Activated naive CD8-positive, alpha-beta T cell treated with anti-CD3 and anti-CD28 coated beads, Interleukin-2, amount 50 U/mL, for 24 hours (primary cell): ENCODE data around the gene HCAR3.
"Not testable (repeated sequence)": the region's sequence is repeated elsewhere in the genome, so short reads cannot be mapped to it uniquely, and the experiment has no call there.

Experiments used
- ATAC-seq: fragments of 150-1000 bp; cut with Tn5 transposase; one replicate; pipeline ENCODE4 v1.10.0; 2021
- DNase-seq: peaks from one replicate; pipeline ENCODE4 v3.0.0; 2021
- H3K27ac Mint-ChIP-seq: one replicate; pipeline ENCODE4 v1.8.0; 2021; ENCODE audit warnings: mild to moderate bottlenecking, mixed read lengths
- H3K27me3 Mint-ChIP-seq: one replicate; pipeline ENCODE4 v1.8.0; 2021; ENCODE audit warnings: mixed read lengths
- H3K36me3 Mint-ChIP-seq: one replicate; pipeline ENCODE4 v1.8.0; 2021; ENCODE audit warnings: low read depth, mixed read lengths
- H3K4me1 Mint-ChIP-seq: one replicate; pipeline ENCODE4 v1.8.0; 2021; ENCODE audit warnings: mixed read lengths
- H3K4me3 Mint-ChIP-seq: one replicate; pipeline ENCODE4 v1.8.0; 2021; ENCODE audit warnings: mild to moderate bottlenecking, moderate library complexity, mixed read lengths
- H3K9me3 Mint-ChIP-seq: one replicate; pipeline ENCODE4 v1.8.0; 2021; ENCODE audit warnings: mixed read lengths

The HCAR3 gene

DNA sequence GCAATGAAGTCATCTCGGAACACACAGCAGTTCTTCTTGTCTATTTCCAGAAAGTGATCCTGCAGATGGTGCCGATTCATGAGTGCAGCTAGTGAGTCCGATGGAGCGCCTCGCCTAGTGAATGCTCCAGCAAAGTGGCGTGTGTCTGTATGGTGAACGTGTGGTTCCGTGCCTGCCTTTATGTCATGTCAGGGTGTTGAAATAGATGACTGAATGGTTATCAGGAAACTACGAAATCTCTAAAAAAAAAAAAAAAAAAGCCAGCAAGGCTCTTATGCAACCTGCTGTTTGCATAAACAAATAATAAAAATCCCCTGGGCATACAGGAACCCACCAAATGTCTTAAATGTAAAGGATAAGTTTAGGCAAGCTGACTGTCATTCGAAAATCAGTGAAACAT lies at the start of gene HCAR3:
HCAR3 (minus strand) TSS at position 154 of the 400 bp plus-strand sequence; CDS start at position 80, 74 bp downstream.
- not testable (repeated sequence) for H3K36me3 Mint-ChIP-seq, ATAC-seq, DNase-seq, H3K9me3 Mint-ChIP-seq, H3K27me3 Mint-ChIP-seq, H3K4me3 Mint-ChIP-seq, H3K27ac Mint-ChIP-seq
- H3K4me1 Mint-ChIP-seq = peaks cover 14% of the 10 kb centered on the region

DNA sequence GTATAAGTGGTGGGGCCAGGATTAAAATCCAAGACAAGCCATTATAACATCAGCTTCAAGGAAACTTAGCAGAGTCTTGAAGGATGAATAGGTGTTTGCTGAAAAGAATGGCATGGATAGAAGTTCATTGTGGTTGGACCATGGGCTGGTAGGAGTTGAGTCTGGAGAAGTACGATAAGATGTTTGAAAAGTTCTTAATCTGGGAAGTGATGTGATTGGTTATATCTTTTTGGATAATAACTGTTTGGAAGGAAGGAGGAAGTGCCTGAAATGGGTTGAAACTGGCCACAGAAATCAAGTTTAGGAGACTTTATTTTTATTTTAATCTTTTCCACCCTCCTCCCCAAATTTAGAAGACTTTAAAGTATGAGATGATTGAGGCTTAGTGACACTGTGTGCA lies 41.0 kb upstream of the HCAR3 start:
- Mint-ChIP-seq H3K27me3 (no peaks in the 10 kb centered on the region), H3K36me3 (peaks cover 65% of the 10 kb centered on the region), H3K4me1 (peaks cover 44% of the 10 kb centered on the region), H3K4me3 (no peak overlapping the region), H3K27ac (peak overlapping the region; percentile 21), H3K9me3 (no peaks in the 10 kb centered on the region)
- no peak for DNase-seq
- no peak for ATAC-seq

DNA sequence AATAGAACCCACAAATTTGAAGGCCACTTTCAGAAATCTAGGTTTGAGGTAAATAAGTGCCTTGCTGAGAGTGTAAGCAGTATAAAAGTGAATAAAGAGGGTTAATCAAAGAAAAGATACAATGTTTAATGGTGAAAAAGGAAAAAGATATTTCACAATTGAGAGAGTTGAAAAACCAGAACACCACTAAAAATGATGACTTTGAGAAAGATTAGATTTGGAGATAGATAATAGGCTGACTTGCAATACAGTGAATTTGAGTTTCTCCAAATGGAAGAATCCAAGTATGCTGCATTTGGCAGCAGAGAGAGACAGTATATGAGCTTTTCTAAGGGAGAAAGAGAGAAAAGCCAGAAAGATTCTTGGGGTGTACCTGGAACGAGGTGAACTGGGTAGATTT lies 38.2 kb upstream of the HCAR3 start:
- Mint-ChIP-seq H3K36me3 (peaks cover 51% of the 10 kb centered on the region), H3K4me1 (peaks cover 47% of the 10 kb centered on the region), H3K27ac (peak overlapping the region; percentile 65)

DNA sequence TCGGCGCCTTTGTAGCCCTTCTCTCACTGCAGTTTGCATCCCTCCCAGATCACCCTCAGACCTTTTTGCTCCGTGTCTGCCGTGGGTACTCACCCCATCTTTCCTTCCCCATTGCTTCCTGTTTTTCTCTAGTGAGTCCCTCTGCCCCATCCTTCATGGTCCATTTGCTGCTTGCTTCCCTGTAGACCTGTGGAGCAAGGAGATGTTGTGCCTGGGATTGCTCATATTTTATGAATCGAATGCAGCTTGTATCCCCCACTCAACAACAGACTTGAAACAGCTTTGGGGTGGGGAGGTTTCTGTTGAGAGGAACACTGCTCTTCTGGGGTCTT lies 36.7 kb upstream of the HCAR3 start:
- no peaks in the 10 kb centered on the region for H3K27me3 Mint-ChIP-seq
- peaks cover 45% of the 10 kb centered on the region for H3K36me3 Mint-ChIP-seq
- DNase-seq = no peak

More for the DNA sequence above, 38.2 kb upstream of the HCAR3 start:
- ATAC-seq = no peak
- H3K27me3 Mint-ChIP-seq = no peaks in the 10 kb centered on the region
- no peaks in the 10 kb centered on the region for H3K9me3 Mint-ChIP-seq
- peak overlapping the region; percentile 88 for H3K4me3 Mint-ChIP-seq
- DNase-seq = no peak

DNA sequence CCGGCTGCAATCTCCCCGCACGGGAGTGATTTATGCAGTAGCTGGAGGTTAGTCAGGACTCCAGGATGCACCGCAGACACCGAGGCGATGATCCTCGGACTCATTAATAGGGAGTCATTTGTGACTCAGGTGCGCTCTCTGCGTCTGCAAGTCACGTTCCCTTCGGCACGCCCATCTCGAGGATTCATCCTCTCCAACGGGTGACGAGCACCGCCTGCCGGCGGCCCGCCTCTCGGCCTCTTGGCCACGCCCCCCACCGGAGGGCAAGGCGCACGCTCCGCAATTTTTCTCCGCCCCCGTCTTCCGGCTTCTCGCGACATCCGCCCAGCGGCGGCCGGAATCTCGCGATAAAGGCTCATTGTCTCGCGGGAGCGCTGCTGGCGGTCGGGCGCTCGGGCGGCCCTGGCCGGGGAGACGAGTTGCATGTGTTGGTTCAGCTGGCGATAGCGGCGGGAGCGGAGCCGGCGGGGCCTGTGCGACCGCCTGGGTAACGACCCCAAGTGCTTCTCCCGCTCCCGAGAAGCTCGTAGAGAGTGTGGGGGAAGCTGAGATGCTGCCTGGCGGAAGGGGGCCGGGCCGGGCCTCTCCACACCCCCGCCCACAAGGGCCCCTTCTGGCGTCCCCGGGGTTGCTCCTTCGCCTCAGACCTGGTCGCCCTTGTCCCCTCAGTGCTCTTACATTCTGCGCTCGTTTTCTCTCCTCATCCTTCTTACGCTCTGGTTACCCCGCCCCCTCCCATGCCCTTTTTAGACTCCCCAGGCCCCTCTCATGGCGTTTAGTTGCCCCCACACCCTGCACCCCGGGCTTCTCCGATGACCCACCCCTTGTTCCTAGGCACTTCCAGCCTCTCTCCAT lies 36.1 kb upstream of the HCAR3 start, which contains the start of gene DENR:
DENR (plus strand) TSS at position 361 of the 855 bp plus-strand sequence. CDS start 878 bp downstream, outside the sequence.
- peak; percentile 98 for ATAC-seq
- Mint-ChIP-seq H3K27ac (peak within 1 kb of the TSS; percentile 90), H3K4me3 (peak within 1 kb of the TSS; percentile 88), H3K4me1 (peaks cover 44% of the 10 kb centered on the region), H3K27me3 (no peaks in the 10 kb centered on the region), H3K9me3 (no peaks in the 10 kb centered on the region), H3K36me3 (peaks cover 41% of the 10 kb centered on the region)
- DNase-seq = peak; percentile 100

More for the DNA sequence above, 36.7 kb upstream of the HCAR3 start:
- ATAC-seq = no peak
- Mint-ChIP-seq H3K4me1 (peaks cover 46% of the 10 kb centered on the region), H3K9me3 (no peaks in the 10 kb centered on the region), H3K4me3 (peak overlapping the region; percentile 88), H3K27ac (peak overlapping the region; percentile 90)

DNA sequence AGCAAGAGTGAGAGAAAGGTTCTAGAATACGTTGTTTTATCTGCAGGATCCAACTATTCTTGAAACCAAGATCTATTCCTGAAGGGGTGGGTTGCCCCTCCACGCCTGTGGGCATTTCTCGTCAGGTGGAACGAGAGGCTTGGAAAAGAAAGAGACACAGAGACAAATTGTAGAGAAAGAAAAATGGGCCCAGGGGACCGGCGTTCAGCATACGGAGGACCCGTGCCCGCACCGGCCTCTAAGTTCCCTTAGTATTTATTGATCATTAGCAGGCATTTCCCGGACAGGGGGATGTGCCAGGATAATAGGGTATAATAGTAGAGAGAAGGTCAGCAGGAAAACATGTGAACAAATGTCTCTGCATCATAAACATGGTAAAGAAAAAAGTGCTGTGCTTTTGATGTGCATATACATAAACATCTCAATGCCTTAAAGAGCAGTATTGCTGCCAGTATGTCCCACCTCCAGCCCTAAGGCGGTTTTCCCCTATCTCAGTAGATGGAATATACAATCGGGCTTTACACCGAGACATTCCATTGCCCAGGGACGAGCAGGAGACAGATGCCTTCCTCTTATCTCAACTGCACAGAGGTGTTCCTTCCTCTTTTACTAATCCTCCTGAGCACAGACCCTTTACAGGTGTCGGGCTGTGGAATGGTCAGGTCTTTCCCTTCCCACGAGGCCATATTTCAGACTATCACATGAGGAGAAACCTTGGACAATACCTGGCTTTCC lies 34.3 kb upstream of the HCAR3 start:
- not testable (repeated sequence) for ATAC-seq, DNase-seq, H3K27ac Mint-ChIP-seq

DNA sequence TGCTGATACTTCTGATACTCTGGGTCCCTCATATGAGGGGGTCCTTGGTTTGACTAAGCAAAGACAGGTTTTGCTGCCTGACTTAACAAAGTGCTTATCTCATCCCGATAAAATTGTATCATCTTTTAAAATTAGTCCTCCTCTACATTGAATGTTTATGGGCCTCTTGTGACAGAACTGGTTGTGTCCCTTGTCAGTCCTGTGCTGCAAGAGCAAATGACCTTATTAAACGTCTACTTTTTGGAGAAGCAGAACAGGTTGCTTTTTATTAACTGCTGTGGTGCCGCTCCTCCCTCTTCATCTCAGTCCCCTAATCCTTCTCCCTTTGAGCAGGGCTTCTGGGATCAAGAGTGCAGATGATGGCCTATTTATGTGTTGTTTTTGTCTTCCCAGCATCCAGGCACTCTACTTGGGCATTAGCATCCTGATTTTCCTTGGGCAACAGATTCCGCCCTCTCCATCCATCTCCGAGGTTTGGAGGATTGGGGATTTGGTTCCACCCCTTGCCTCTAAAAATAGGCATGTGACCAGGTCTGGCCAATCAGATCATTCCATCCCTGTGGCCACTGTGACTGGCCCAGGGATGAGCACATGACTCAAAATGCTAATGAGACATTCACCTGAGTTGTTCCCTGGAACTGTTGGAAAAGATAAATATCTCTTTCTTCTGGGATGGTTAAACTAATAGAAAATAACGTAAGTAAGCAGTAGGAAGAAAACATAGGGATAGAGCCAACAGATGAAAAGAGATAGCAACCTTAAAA lies 33.1 kb upstream of the HCAR3 start:
- H3K4me3 Mint-ChIP-seq = no peak overlapping the region
- peak overlapping the region; percentile 4 for H3K27ac Mint-ChIP-seq
- DNase-seq = no peak

More for the DNA sequence above, 34.3 kb upstream of the HCAR3 start:
- H3K9me3 Mint-ChIP-seq, H3K27me3 Mint-ChIP-seq: not testable (repeated sequence)
- peaks cover 33% of the 10 kb centered on the region for H3K4me1 Mint-ChIP-seq
- peaks cover 27% of the 10 kb centered on the region for H3K36me3 Mint-ChIP-seq
- peak overlapping the region; percentile 88 for H3K4me3 Mint-ChIP-seq

DNA sequence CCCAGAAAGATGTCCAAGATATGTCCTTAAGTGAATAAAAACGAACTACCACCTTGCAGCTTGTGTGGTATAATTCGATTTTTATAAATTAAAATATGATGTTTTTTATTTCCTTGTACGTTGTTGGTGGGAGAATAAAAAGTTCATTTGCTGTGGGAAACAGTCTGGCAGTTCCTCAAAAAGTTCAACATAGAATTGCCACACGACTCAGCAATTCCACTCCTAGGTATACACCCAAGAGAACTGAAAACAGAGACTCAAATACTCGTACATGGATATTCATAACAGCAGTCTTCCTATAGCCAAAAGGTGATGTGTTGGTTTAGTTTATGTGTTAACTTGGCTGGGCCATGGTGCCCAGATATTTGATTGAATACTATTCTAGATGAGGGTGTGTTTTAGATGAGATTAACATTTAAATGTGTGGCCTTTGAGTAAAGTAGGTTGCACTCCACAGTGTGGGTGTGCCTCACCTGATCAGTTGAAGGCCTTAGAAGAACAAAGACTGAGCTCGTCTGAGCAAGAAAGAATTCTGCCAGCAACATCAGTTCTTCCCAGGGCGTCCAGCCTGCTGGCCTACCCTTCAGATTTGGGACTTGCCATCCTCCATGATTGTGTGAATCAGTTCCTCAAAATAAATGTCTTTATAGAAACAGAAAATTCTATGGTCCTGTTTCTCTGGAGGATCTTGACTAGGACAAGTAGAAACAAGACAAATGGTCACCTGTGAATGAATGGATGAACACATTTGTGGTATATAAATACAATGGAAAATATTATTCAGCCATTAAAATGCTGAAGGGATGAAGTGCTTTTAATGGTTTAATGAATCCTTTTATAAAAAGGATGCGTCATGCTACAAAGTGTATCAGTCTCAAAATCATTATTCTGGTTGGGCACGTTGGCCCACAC lies 30.9 kb upstream of the HCAR3 start:
- Mint-ChIP-seq H3K36me3 (no peaks in the 10 kb centered on the region), H3K9me3 (no peaks in the 10 kb centered on the region), H3K27me3 (no peaks in the 10 kb centered on the region), H3K4me3 (no peak overlapping the region), H3K4me1 (peaks cover 10% of the 10 kb centered on the region), H3K27ac (no peak overlapping the region)
- DNase-seq = no peak
- no peak for ATAC-seq

More for the DNA sequence above, 33.1 kb upstream of the HCAR3 start:
- Mint-ChIP-seq H3K27me3 (no peaks in the 10 kb centered on the region), H3K36me3 (peaks cover 16% of the 10 kb centered on the region), H3K4me1 (peaks cover 25% of the 10 kb centered on the region), H3K9me3 (no peaks in the 10 kb centered on the region)
- ATAC-seq = no peak

DNA sequence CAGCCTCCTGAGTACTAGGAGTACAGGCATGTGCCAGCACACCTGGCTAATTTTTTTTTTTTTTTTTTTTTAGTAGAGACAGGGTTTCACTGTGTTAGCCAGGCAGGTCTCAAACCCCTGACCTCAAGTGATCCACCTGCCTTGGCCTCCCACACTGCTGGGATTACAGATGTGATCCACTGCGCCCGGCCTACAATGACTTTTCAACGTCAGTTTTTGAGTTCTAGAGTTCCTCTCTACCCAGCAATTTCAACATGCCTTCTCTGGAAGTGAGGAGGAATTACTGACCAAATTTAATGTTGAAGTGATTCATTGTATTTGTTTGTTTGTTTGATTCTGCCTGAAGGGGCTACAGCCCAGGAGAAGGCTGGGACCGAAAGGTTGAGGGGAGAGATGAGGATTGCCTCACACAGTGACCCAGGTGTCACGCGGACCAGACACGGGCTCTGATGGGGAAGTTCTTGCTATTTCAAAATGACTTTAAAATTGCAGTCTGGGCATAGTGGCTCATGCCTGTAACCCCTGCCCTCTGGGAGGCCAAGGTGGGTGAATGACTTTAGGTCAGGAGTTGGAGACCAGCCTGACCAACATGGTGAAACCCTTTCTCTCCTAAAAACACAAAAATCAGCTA lies 27.4 kb upstream of the HCAR3 start:
- Mint-ChIP-seq H3K9me3 (no peaks in the 10 kb centered on the region), H3K27ac (no peak overlapping the region), H3K36me3 (no peaks in the 10 kb centered on the region), H3K27me3 (no peaks in the 10 kb centered on the region), H3K4me1 (peaks cover 3% of the 10 kb centered on the region), H3K4me3 (no peak overlapping the region)
- ATAC-seq = no peak
- DNase-seq = no peak

DNA sequence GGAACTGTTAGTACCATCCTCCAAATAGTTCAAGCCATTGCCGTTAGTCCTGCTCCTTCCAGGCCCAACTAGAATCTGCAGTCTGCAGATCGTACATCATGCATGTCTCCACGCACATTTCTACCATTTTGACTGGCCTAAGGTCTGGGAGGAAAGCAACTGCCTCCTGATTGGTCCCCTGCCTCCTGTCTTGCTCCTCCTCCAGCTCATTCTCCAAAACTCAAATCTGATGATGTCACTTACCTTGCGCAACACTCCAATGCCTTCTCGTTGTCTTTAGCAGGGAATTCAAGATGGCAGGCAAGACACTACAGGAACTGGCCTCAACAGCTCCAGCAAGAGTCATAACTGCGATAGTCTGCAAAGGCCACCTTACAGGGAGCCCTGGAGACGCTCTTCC lies 23.7 kb upstream of the HCAR3 start:
- H3K27me3 Mint-ChIP-seq = no peaks in the 10 kb centered on the region
- no peak for ATAC-seq
- no peaks in the 10 kb centered on the region for H3K36me3 Mint-ChIP-seq
- H3K4me3 Mint-ChIP-seq = no peak overlapping the region
- H3K4me1 Mint-ChIP-seq = peaks cover 7% of the 10 kb centered on the region
- H3K27ac Mint-ChIP-seq = no peak overlapping the region
- H3K9me3 Mint-ChIP-seq = no peaks in the 10 kb centered on the region
- no peak for DNase-seq

DNA sequence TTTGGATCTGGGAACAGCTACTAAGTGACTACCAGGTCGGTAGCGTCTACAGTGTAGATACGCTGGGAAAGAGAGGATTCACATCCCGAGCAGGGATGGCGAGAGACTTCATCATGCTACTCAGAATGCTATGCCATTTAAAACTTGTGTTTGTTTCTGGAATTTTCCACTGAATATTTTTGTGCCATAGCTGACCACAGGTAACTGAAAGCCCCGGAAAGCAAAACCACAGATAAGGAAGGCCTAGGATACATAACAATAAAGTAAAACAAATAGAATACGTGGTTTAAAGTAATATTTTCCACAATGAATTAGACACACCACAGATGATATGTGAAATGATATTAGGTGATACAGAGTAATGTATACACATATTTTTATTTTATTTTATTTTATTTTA lies 22.0 kb upstream of the HCAR3 start:
- no peaks in the 10 kb centered on the region for H3K9me3 Mint-ChIP-seq
- H3K27me3 Mint-ChIP-seq = no peaks in the 10 kb centered on the region
- H3K36me3 Mint-ChIP-seq = no peaks in the 10 kb centered on the region
- H3K27ac Mint-ChIP-seq = no peak overlapping the region
- ATAC-seq (no peak), DNase-seq (no peak)
- H3K4me3 Mint-ChIP-seq = no peak overlapping the region
- H3K4me1 Mint-ChIP-seq = peaks cover 15% of the 10 kb centered on the region

DNA sequence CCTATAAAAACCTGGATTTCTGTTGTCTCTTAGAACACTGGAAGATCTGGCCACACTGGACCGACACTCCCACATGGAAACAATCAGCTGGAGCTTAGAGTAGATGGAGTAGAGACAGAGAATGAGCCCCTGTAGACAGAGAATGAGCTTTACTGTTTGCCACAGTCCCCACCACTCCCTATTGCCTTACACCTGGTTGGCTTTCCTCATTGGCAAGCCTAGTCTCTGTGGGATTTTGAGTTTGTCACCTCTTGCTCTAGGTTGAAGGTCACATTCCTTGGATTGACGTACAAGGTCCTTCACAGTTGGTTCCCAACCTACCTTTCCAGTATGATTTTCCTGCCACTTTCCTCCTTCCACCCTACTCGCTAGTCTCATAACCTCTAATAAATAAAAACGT lies 16.0 kb upstream of the HCAR3 start:
- H3K27ac Mint-ChIP-seq = peak overlapping the region; percentile 86
- H3K9me3 Mint-ChIP-seq = peaks cover 6% of the 10 kb centered on the region
- ATAC-seq = no peak
- peaks cover 59% of the 10 kb centered on the region for H3K4me1 Mint-ChIP-seq
- no peak overlapping the region for H3K4me3 Mint-ChIP-seq
- no peaks in the 10 kb centered on the region for H3K27me3 Mint-ChIP-seq
- peaks cover 3% of the 10 kb centered on the region for H3K36me3 Mint-ChIP-seq
- no peak for DNase-seq

DNA sequence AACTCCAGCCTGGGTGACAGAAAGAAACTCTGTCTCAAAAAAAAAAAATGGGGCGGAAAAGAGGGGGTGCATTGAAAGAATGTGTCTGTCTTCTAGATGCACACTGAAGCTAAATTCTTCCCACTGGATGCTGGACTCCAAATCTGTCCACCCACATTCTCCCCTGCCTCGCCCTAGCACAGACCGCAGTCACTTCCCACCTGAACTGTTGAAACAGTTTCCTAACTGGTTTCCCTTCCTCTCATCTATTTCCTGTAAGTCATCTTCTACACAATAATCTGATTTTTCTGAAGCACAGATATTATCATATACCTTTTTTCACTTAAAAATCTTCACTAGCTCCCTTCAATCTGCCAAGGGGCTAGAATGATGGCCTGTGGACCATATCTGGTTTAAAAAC lies 15.6 kb upstream of the HCAR3 start:
- no peak for DNase-seq
- Mint-ChIP-seq H3K27me3 (no peaks in the 10 kb centered on the region), H3K4me1 (peaks cover 60% of the 10 kb centered on the region), H3K4me3 (no peak overlapping the region), H3K36me3 (peaks cover 3% of the 10 kb centered on the region), H3K9me3 (peaks cover 6% of the 10 kb centered on the region), H3K27ac (peak overlapping the region; percentile 86)
- no peak for ATAC-seq
